Panc1 (cell line): ENCODE measurements around the gene UQCRH. TPM values are rescaled to one million over a fixed set of nuclear protein-coding genes. Genes with fewer than 3 reads are reported as not detected.

Experiments used
- ATAC-seq: fragments of 200-7000 bp; cut with Tn5 transposase; 2 replicates; pipeline ENCODE4 v1.9.1; 2020; ENCODE audit warnings: mild to moderate bottlenecking, moderate library complexity
- BruUV-seq: library from RNA; stranded (reverse); fragments of 400-500 nt; replicated peaks from 2 replicates; lab custom pipeline; 2021; lab: Mats Ljungman, UMichigan
- CTCF ChIA-PET: fragments of 300-600 bp; sonication (Branson Sonifier 250); formaldehyde crosslinking; loops from one replicate; lab custom pipeline; 2022; ENCODE audit warnings: antibody characterized with exemption; lab: Charles Lee
- POLR2A ChIA-PET: fragments of 300-600 bp; sonication (Branson Sonifier 250); formaldehyde crosslinking; loops from one replicate; lab custom pipeline; 2022; ENCODE audit warnings: antibody characterized with exemption; lab: Charles Lee
- DNase-seq: peaks from one replicate; pipeline ENCODE4 v3.0.0-alpha.2; 2010; ENCODE audit warnings: low read depth, low spot score
- H3K27ac ChIP-seq: 2 replicates; pipeline ENCODE4 v1.5.1; 2011; ENCODE audit warnings: mild to moderate bottlenecking, low read length, inconsistent platforms
- H3K27me3 ChIP-seq: fragments of 200-500 bp; sonication (Bioruptor generic); 2 replicates; pipeline ENCODE4 v1.6.0; 2014; ENCODE audit warnings: low read length, inconsistent platforms; ENCODE audit not compliant: control insufficient read depth, insufficient read depth
- H3K36me3 ChIP-seq: fragments of 200-500 bp; sonication (Bioruptor generic); 2 replicates; pipeline ENCODE4 v1.5.1; 2014; ENCODE audit warnings: inconsistent platforms, mild to moderate bottlenecking, low read length, moderate library complexity; ENCODE audit not compliant: control insufficient read depth, insufficient read depth
- H3K4me1 ChIP-seq: 2 replicates; pipeline ENCODE4 v1.5.1; 2011; ENCODE audit warnings: inconsistent platforms, mild to moderate bottlenecking, low read length, moderate library complexity; ENCODE audit not compliant: control insufficient read depth, insufficient read depth
- H3K4me3 ChIP-seq, 2 experiments: 2 replicates each; pipeline ENCODE4 v1.5.1; 2011 to 2012; ENCODE audit warnings: low read depth in 2 of 2, low read length in 2 of 2, mild to moderate bottlenecking in 2 of 2, inconsistent platforms in 1 of 2, moderate library complexity in 1 of 2
- H3K9me3 ChIP-seq: fragments of 200-500 bp; sonication (Bioruptor generic); 2 replicates; pipeline ENCODE4 v1.5.1; 2014; ENCODE audit warnings: low read depth, mild to moderate bottlenecking, inconsistent platforms, low read length, moderate library complexity; ENCODE audit not compliant: control insufficient read depth, insufficient read depth
- POLR2AphosphoS5 ChIP-seq: IDR thresholded peaks from 2 replicates; pipeline ENCODE4 v1.6.1; 2012; ENCODE audit warnings: mild to moderate bottlenecking, low read depth, low read length, moderate library complexity
- SIN3A ChIP-seq: IDR thresholded peaks from 2 replicates; pipeline ENCODE4 v1.6.1; 2012; ENCODE audit warnings: low read depth, mild to moderate bottlenecking, low read length, moderate library complexity, borderline replicate concordance; ENCODE audit not compliant: insufficient read depth
- TCF7L2 ChIP-seq: IDR thresholded peaks from 2 replicates; pipeline ENCODE4 v1.6.1; 2011; ENCODE audit warnings: mild to moderate bottlenecking, low read depth, low read length, inconsistent platforms
- in situ Hi-C: cut with HindIII; loops from 2 replicates; pipeline ENCODE4 v1.10.0; 2016; ENCODE audit warnings: low sequenced_read_pairs, low pct_unique_long_range_greater_than_20kb
- intact Hi-C: fragments of 100-400 bp; cut with micrococcal nuclease; formaldehyde crosslinking; loops from one replicate; pipeline ENCODE4 v1.10.0; 2022; ENCODE audit not compliant: unreplicated experiment
- total RNA-seq: library from RNA; stranded (reverse); gene quantifications from one replicate; pipeline ENCODE4 v1.2.1, GENCODE V29; 2021; ENCODE audit not compliant: unreplicated experiment
- TF ChIP-seq, protein P1 (sequence below), 2 experiments: IDR thresholded peaks; 2 replicates each; pipeline ENCODE4 v1.6.1; 2011 to 2012; ENCODE audit warnings: low read depth in 2 of 2, control low read depth in 1 of 2, low read length in 1 of 2, mild to moderate bottlenecking in 1 of 2, moderate library complexity in 1 of 2; ENCODE audit not compliant: insufficient read depth in 1 of 2
- TF ChIP-seq, protein P2 (sequence below): fragments of 450-650 bp; IDR thresholded peaks from 2 replicates; pipeline ENCODE4 v1.5.1; 2017; ENCODE audit warnings: mild to moderate bottlenecking

Gene UQCRH
- total RNA-seq, 1 experiment from 2014 or later = 498 TPM

- DNase-seq = no peak
- TF ChIP-seq SIN3A (no peak), TCF7L2 (no peak), POLR2AphosphoS5 (no peak)
- TF ChIP-seq, protein P1, sequence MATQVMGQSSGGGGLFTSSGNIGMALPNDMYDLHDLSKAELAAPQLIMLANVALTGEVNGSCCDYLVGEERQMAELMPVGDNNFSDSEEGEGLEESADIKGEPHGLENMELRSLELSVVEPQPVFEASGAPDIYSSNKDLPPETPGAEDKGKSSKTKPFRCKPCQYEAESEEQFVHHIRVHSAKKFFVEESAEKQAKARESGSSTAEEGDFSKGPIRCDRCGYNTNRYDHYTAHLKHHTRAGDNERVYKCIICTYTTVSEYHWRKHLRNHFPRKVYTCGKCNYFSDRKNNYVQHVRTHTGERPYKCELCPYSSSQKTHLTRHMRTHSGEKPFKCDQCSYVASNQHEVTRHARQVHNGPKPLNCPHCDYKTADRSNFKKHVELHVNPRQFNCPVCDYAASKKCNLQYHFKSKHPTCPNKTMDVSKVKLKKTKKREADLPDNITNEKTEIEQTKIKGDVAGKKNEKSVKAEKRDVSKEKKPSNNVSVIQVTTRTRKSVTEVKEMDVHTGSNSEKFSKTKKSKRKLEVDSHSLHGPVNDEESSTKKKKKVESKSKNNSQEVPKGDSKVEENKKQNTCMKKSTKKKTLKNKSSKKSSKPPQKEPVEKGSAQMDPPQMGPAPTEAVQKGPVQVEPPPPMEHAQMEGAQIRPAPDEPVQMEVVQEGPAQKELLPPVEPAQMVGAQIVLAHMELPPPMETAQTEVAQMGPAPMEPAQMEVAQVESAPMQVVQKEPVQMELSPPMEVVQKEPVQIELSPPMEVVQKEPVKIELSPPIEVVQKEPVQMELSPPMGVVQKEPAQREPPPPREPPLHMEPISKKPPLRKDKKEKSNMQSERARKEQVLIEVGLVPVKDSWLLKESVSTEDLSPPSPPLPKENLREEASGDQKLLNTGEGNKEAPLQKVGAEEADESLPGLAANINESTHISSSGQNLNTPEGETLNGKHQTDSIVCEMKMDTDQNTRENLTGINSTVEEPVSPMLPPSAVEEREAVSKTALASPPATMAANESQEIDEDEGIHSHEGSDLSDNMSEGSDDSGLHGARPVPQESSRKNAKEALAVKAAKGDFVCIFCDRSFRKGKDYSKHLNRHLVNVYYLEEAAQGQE (IDR thresholded peaks at IDR 0.05; ENCODE audit: insufficient read depth in 1 of 2, low read depth in 2 of 2, low read length in 1 of 2) = no peak
- TF ChIP-seq, protein P2, sequence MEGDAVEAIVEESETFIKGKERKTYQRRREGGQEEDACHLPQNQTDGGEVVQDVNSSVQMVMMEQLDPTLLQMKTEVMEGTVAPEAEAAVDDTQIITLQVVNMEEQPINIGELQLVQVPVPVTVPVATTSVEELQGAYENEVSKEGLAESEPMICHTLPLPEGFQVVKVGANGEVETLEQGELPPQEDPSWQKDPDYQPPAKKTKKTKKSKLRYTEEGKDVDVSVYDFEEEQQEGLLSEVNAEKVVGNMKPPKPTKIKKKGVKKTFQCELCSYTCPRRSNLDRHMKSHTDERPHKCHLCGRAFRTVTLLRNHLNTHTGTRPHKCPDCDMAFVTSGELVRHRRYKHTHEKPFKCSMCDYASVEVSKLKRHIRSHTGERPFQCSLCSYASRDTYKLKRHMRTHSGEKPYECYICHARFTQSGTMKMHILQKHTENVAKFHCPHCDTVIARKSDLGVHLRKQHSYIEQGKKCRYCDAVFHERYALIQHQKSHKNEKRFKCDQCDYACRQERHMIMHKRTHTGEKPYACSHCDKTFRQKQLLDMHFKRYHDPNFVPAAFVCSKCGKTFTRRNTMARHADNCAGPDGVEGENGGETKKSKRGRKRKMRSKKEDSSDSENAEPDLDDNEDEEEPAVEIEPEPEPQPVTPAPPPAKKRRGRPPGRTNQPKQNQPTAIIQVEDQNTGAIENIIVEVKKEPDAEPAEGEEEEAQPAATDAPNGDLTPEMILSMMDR = no peak
- H3K4me1 ChIP-seq = no peaks in the 10 kb centered on the region
- POLR2A ChIA-PET = interaction anchor here (0.6 to 1.1 kb wide), 2 partner anchors 8 to 28 kb away, joined by 4 to 11 read pairs; no protein-coding TSS in a partner anchor
- H3K36me3 ChIP-seq = peaks cover 18% of the 10 kb centered on the region
- no peaks in the 10 kb centered on the region for H3K9me3 ChIP-seq
- no peak overlapping the region for H3K4me3 ChIP-seq
- in situ Hi-C loops (no loop called here), intact Hi-C loops (no loop called here)
- H3K27ac ChIP-seq = no peak overlapping the region
- CTCF ChIA-PET = no interaction called here
- no TSS peak for BruUV-seq
- no peak for ATAC-seq
- no peaks in the 10 kb centered on the region for H3K27me3 ChIP-seq
Measured at GRCh38 chr1:46263146-46263545, 40.4 kb upstream of the UQCRH start.

- DNase-seq (no peak), ATAC-seq (no peak)
- H3K9me3 ChIP-seq = no peaks in the 10 kb centered on the region
- peaks cover 13% of the 10 kb centered on the region; the same call in 1 of the 2 replicates for H3K36me3 ChIP-seq
- TF ChIP-seq TCF7L2 = no peak
- TF ChIP-seq SIN3A = no peak
- no peak for TF ChIP-seq POLR2AphosphoS5
- TF ChIP-seq, protein P2 = no peak
- TF ChIP-seq, protein P1 (IDR thresholded peaks at IDR 0.05; ENCODE audit: insufficient read depth in 1 of 2, low read depth in 2 of 2, low read length in 1 of 2) = no peak
- in situ Hi-C loops = no loop called here
- BruUV-seq = no TSS peak
- H3K4me3 ChIP-seq = no peak overlapping the region
- ChIA-PET CTCF (no interaction called here), POLR2A (no interaction called here)
- intact Hi-C loops = no loop called here
- no peaks in the 10 kb centered on the region for H3K27me3 ChIP-seq
- no peaks in the 10 kb centered on the region for H3K4me1 ChIP-seq
- H3K27ac ChIP-seq = no peak overlapping the region
Measured at GRCh38 chr1:46268578-46268977, 34.9 kb upstream of the UQCRH start.
